Loucy (cell line): ENCODE data around the gene SAMHD1.
"Not testable (repeated sequence)": the region's sequence is repeated elsewhere in the genome, so short reads cannot be mapped to it uniquely, and the experiment has no call there.

Source experiments
- EZH2phosphoT487 ChIP-seq: fragments of 200-600 bp; IDR thresholded peaks from 2 replicates; pipeline ENCODE4 v1.6.1; 2018; ENCODE audit warnings: antibody characterized with exemption, mild to moderate bottlenecking, moderate library complexity, borderline replicate concordance
- TF ChIP-seq, protein P1 (sequence below): fragments of 200-600 bp; sonication (generic); conservative IDR thresholded peaks from 2 replicates; pipeline ENCODE4 v1.5.1; 2014; ENCODE audit warnings: mild to moderate bottlenecking, antibody characterized with exemption, low read length

DNA sequence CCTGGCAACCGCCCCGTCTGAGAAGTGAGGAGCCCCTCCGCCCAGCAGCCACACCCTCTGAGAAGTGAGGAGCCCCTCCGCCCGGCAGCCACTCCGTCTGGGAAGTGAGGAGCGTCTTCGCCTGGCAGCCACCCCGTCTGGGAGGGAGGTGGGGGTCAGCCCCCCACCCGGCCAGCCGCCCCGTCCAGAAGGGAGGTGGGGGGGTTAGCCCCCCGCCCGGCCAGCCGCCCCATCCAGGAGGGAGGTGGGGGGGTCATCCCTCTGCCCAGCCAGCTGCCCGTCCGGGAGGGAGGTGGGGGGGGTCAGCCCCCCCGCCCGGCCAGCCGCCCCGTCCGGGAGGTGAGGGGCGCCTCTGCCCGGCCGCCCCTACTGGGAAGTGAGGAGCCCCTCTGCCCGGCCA is 48.7 kb upstream of the SAMHD1 start:
- TF ChIP-seq, protein P1, sequence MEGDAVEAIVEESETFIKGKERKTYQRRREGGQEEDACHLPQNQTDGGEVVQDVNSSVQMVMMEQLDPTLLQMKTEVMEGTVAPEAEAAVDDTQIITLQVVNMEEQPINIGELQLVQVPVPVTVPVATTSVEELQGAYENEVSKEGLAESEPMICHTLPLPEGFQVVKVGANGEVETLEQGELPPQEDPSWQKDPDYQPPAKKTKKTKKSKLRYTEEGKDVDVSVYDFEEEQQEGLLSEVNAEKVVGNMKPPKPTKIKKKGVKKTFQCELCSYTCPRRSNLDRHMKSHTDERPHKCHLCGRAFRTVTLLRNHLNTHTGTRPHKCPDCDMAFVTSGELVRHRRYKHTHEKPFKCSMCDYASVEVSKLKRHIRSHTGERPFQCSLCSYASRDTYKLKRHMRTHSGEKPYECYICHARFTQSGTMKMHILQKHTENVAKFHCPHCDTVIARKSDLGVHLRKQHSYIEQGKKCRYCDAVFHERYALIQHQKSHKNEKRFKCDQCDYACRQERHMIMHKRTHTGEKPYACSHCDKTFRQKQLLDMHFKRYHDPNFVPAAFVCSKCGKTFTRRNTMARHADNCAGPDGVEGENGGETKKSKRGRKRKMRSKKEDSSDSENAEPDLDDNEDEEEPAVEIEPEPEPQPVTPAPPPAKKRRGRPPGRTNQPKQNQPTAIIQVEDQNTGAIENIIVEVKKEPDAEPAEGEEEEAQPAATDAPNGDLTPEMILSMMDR: not testable (repeated sequence)
- not testable (repeated sequence) for TF ChIP-seq EZH2phosphoT487
